Brain microvascular endothelial cell (primary cell): ENCODE results near the gene CYB5R3.

Source experiments
- DNase-seq: peaks from one replicate; pipeline ENCODE4 v3.0.0-alpha.2; 2020
- H3K27ac ChIP-seq: fragments of 250-450 bp; sonication (Bioruptor Pico); 2 replicates; pipeline ENCODE4 v1.5.1; 2020; ENCODE audit warnings: mild to moderate bottlenecking, moderate library complexity
- H3K27me3 ChIP-seq: fragments of 250-450 bp; sonication (Bioruptor Pico); replicated peaks from 2 replicates; pipeline ENCODE4 v1.5.1; 2020; ENCODE audit warnings: mild to moderate bottlenecking
- H3K36me3 ChIP-seq: fragments of 250-450 bp; sonication (Bioruptor Pico); replicated peaks from 2 replicates; pipeline ENCODE4 v1.5.1; 2020; ENCODE audit warnings: mild to moderate bottlenecking
- H3K4me3 ChIP-seq: 2 replicates; pipeline ENCODE4 v1.5.1; 2011; ENCODE audit warnings: low read depth, mild to moderate bottlenecking, control low read depth, low read length, moderate library complexity
- in situ Hi-C: cut with HindIII; loops from 2 replicates; pipeline ENCODE4 v1.10.0; 2017; ENCODE audit warnings: low sequenced_read_pairs, low pct_ligation_motif_present
- TF ChIP-seq, protein P1 (sequence below): IDR thresholded peaks from 2 replicates; pipeline ENCODE4 v1.5.1; 2011; ENCODE audit warnings: low read depth, mild to moderate bottlenecking, moderate library complexity, low read length, control low read depth, inconsistent platforms; ENCODE audit errors: missing control alignments

Gene CYB5R3

DNA sequence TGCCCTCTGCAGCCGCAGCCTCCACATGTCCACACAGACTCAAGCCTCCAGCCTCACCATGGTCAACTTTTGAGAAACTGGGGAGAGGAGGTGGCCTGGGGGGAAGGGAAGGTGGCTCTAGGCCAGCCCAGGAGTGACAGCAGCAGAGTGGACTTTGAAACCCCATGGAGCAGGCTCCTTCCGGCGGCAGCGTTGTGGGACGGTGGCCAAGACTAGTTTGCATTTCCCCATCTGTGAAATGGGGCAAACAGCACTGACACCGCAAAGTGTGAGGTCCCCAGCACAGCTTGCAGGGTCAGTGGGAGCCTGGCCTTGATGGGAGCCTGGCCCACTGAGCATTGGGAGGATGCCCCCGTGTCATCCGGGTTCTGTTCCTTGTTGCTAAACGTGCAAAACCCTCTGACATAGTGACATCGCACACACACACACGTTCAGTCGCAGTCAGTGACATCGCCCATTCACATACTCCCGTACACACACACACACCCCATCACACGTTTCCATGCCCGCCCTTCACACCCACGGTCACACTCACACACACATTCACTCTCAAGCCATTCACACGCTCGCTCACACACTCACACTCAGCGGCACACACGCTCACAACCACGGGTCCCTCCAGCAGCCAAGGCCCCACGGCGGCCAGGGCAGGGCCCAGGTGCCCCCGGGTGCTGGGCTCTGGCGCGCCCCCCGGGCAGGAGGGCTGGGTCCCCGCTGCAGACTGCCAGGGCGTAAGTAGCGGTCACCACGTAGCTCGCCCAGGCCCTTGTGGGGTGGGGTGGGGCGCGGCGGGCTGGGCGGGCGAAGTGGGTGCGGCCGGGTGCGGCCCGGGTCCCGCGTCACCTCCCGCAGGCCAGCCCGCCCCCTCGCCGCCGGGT lies 585 bp downstream of the CYB5R3 start:
- TF ChIP-seq, protein P1, sequence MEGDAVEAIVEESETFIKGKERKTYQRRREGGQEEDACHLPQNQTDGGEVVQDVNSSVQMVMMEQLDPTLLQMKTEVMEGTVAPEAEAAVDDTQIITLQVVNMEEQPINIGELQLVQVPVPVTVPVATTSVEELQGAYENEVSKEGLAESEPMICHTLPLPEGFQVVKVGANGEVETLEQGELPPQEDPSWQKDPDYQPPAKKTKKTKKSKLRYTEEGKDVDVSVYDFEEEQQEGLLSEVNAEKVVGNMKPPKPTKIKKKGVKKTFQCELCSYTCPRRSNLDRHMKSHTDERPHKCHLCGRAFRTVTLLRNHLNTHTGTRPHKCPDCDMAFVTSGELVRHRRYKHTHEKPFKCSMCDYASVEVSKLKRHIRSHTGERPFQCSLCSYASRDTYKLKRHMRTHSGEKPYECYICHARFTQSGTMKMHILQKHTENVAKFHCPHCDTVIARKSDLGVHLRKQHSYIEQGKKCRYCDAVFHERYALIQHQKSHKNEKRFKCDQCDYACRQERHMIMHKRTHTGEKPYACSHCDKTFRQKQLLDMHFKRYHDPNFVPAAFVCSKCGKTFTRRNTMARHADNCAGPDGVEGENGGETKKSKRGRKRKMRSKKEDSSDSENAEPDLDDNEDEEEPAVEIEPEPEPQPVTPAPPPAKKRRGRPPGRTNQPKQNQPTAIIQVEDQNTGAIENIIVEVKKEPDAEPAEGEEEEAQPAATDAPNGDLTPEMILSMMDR = no peak
- H3K4me3 ChIP-seq = peak overlapping the region; percentile 89
- H3K27ac ChIP-seq = peak overlapping the region; percentile 61
- DNase-seq = no peak
- in situ Hi-C loops = loop anchor here (25.0 kb wide), 1 partner anchor 164 kb away; no protein-coding TSS in a partner anchor
- H3K27me3 ChIP-seq = no peaks in the 10 kb centered on the region
- no peaks in the 10 kb centered on the region for H3K36me3 ChIP-seq

DNA sequence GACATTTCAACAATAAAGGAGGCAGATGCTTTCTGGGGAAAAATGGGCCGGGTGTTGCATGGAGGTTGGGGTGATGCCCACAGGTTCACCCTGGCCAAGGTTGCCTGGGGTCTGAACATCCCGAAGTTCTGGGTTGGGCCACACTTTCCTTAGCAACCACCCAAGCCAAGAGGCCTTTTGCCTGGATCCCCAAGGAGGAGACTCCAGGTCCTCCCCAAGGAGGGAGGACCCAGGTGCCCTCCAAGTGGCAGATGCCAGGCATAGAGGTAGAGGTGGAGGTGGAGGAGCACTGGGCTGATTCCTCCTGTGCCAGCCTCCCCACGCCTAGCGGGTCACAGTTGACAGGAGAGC lies 1.2 kb downstream of the CYB5R3 start:
- H3K27me3 ChIP-seq = no peaks in the 10 kb centered on the region
- H3K4me3 ChIP-seq = peak overlapping the region; percentile 89
- no peaks in the 10 kb centered on the region for H3K36me3 ChIP-seq
- TF ChIP-seq, protein P1 = no peak
- H3K27ac ChIP-seq = no peak overlapping the region
- no peak for DNase-seq
- in situ Hi-C loops = loop anchor here (25.0 kb wide), 1 partner anchor 164 kb away; no protein-coding TSS in a partner anchor

DNA sequence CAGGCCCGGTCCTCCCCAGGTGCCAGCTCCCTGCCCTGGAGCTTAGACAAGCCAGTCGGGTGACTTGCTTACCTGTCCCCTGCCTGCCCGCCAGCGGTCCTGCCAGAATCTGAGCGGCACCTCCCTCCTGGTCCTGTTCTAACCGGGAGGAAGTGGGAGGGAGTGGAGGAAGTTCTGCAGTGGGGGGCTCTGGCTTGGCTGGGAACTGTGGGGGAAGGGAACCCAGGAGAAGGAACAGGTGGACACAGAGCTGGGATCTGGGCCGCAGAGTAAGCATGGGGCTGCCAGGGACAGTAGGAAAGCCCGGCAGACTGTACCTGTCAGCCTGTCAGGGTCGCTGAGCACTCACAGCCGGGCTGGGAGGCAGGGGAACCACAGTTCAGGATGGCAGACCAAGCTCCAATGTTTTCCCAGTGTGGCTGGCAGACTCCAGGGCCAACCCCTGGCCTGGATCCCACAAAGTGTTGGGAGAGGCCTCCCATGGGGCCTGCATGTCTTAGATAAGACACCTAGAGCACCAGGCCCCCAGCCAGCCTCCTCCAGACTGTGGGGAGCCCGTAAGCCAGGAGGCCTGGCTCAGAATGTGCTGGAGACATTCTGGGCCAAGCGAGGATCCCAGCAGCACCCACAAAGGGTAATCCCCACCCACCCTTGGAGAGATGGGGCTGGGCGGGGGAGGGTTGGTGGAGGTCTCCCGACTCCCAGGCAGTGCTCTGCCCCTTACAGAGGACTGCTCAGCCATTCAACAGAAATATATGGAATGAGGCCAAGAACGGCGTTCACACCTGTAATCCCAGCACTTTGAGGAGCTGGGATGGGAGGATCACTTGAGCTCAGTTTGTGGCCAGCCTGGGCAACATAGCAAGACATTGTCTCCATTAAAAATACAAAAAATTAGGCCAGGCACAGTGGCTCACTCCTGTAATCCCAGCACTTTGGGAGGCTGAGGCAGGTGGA lies 2.3 kb downstream of the CYB5R3 start:
- no peak overlapping the region for H3K27ac ChIP-seq
- TF ChIP-seq, protein P1 = no peak
- in situ Hi-C loops = loop anchor here (25.0 kb wide), 1 partner anchor 165 kb away; no protein-coding TSS in a partner anchor
- no peak overlapping the region for H3K4me3 ChIP-seq
- no peak for DNase-seq
- H3K27me3 ChIP-seq = no peaks in the 10 kb centered on the region
- no peaks in the 10 kb centered on the region for H3K36me3 ChIP-seq

DNA sequence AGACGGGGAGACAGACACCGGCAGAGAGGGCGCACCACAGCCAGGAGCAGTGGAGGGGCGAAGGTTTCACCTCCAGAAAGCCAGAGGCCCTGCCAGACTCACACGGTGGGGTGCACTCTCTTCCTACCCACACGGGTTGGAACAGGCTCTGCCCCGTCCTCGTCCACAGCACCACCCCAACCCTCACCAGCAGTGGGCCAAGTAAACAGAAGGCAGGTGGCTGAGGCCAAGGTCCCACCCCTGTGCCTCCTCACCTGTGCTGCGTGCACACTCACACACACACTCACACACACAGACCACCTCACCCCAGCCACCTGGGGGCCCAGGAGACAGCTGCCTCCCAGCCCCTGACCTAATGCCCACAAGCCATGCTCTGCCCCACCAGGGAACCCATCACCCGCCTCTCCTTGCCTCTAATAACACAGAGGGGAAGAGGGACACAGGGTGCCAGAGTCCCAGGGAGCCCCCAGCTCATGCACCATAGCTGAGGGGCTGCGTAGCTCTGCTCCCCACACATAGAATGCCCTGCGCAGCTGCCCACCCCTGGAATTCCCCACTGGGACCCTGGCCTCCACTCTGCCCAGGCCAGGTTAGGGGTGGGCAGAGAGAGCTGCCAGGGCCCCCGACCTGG lies 3.1 kb downstream of the CYB5R3 start:
- H3K36me3 ChIP-seq = no peaks in the 10 kb centered on the region
- DNase-seq = no peak
- TF ChIP-seq, protein P1 = no peak
- H3K4me3 ChIP-seq = no peak overlapping the region
- no peak overlapping the region for H3K27ac ChIP-seq
- in situ Hi-C loops = loop anchor here (25.0 kb wide), 1 partner anchor 166 kb away; no protein-coding TSS in a partner anchor
- no peaks in the 10 kb centered on the region for H3K27me3 ChIP-seq

DNA sequence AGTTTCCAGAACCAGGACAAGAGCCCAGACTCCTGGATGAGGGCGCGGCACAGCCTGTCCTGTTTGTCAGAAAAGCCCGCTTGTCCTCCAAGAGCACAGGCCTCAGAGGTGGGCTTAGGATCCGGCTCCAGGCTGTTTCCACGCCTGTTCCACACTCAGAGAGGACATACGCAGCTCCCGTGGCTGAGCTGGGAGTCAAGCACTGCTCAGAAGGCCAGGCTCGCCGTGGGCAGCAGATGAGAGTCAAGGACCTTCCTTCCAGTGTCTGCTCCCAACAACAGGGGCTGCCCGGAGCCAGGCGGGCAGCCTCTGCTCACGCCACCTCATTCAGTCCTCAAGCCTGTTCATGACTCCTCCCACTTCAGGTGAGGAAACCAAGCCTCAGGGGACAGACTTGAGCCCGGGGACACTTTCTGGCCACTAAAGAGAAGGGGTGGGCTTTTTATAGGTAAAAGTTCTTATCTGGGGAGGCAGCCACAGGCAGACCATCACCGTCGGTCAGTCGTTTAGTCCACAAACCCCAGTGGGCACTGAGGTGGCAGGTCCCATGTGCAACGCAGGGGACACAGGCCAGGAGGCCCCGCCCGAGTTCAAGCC lies 3.8 kb downstream of the CYB5R3 start:
- H3K27me3 ChIP-seq = no peaks in the 10 kb centered on the region
- no peak for DNase-seq
- TF ChIP-seq, protein P1 = no peak
- in situ Hi-C loops = loop anchor here (25.0 kb wide), 1 partner anchor 167 kb away; no protein-coding TSS in a partner anchor
- no peaks in the 10 kb centered on the region for H3K36me3 ChIP-seq
- no peak overlapping the region for H3K4me3 ChIP-seq
- H3K27ac ChIP-seq = peak overlapping the region; percentile 61
